HCT116 (cell line): ENCODE results near the gene POLE3. TPM values are rescaled to one million over a fixed set of nuclear protein-coding genes. Genes with fewer than 3 reads are reported as not detected.

Experiments
- ATAC-seq: fragments of 200-7000 bp; cut with Tn5 transposase; 2 replicates; pipeline ENCODE4 v1.9.1; 2020; ENCODE audit warnings: mild to moderate bottlenecking, moderate library complexity
- BruUV-seq: library from RNA; stranded (reverse); fragments of 400-500 nt; replicated peaks from 2 replicates; lab custom pipeline; 2021; lab: Mats Ljungman, UMichigan
- CTCF ChIA-PET: fragments of 300-600 bp; sonication (Branson Sonifier 250); formaldehyde crosslinking; loops from one replicate; lab custom pipeline; 2021; ENCODE audit warnings: antibody characterized with exemption; lab: Charles Lee
- POLR2A ChIA-PET: fragments of 300-600, 350-600 bp; sonication (Branson Sonifier 250); formaldehyde crosslinking; loops from one replicate; lab custom pipeline; 2021; ENCODE audit warnings: antibody characterized with exemption; lab: Charles Lee
- RAD21 ChIA-PET, 2 experiments: fragments of 300-600 bp; sonication (Branson Sonifier 250); formaldehyde crosslinking; loops; one replicate each; lab custom pipeline; 2023; ENCODE audit warnings: low total read pairs in 2 of 2; ENCODE audit not compliant: uncharacterized antibody in 2 of 2, unreplicated experiment in 2 of 2, low non-redundant PET in 1 of 2; lab: Charles Lee
- DNase-seq: peaks from one replicate; pipeline ENCODE4 v3.0.0-alpha.2; 2010; ENCODE audit warnings: low read depth, low spot score
- H2AFZ ChIP-seq: fragments of 200-600 bp; shearing (Covaris generic), sonication (generic); 2 replicates; pipeline ENCODE4 v1.6.1; 2017; ENCODE audit warnings: low read depth, mixed run types, mixed read lengths, antibody characterized with exemption, low read length; ENCODE audit not compliant: poor library complexity, severe bottlenecking
- H3K27ac ChIP-seq: 2 replicates; pipeline ENCODE4 v1.5.1; 2012; ENCODE audit warnings: low read depth, low read length
- H3K27me3 ChIP-seq: fragments of 200-600 bp; sonication (generic); 2 replicates; pipeline ENCODE4 v1.6.1; 2016; ENCODE audit warnings: mixed run types, low read length, mixed read lengths; ENCODE audit not compliant: insufficient read depth
- H3K36me3 ChIP-seq, 2 experiments: fragments of 200-500 bp in 1 of 2; fragments of 200-600 bp in 1 of 2; sonication (Bioruptor generic) in 1 of 2; sonication (generic) in 1 of 2; 2 replicates each; pipeline versions ENCODE4 v1.5.1 to v1.6.1; 2014 to 2016; ENCODE audit warnings: low read length in 2 of 2, inconsistent platforms in 1 of 2, mixed read lengths in 1 of 2, mixed run types in 1 of 2; ENCODE audit not compliant: insufficient read depth in 2 of 2, control insufficient read depth in 1 of 2
- H3K4me1 ChIP-seq, 2 experiments: fragments of 200-600 bp in 1 of 2; sonication (generic) in 1 of 2; 2 replicates each; pipeline versions ENCODE4 v1.5.1 to v1.6.1; 2012 to 2017; ENCODE audit warnings: low read length in 2 of 2, inconsistent platforms in 1 of 2, mild to moderate bottlenecking in 1 of 2, mixed read lengths in 1 of 2, mixed run types in 1 of 2, moderate library complexity in 1 of 2; ENCODE audit not compliant: insufficient read depth in 2 of 2, control insufficient read depth in 1 of 2
- H3K4me2 ChIP-seq: fragments of 200-600 bp; sonication (generic); 2 replicates; pipeline ENCODE4 v1.6.1; 2017; ENCODE audit warnings: mixed run types, low read length, mixed read lengths
- H3K4me3 ChIP-seq, 2 experiments: fragments of 200-600 bp in 1 of 2; sonication (generic) in 1 of 2; replicated peaks in 1 of 2; 2 replicates each; pipeline ENCODE4 v1.5.1; 2011 to 2016; ENCODE audit warnings: low read length in 2 of 2, control low read depth in 1 of 2, low read depth in 1 of 2, mild to moderate bottlenecking in 1 of 2, mixed read lengths in 1 of 2, mixed run types in 1 of 2
- H3K79me2 ChIP-seq: fragments of 200-600 bp; sonication (generic); 2 replicates; pipeline ENCODE4 v1.6.1; 2017; ENCODE audit warnings: mild to moderate bottlenecking, mixed run types, low read length, moderate library complexity, mixed read lengths; ENCODE audit not compliant: insufficient read depth
- H3K9ac ChIP-seq: fragments of 200-600 bp; sonication (generic); 2 replicates; pipeline ENCODE4 v1.6.1; 2016; ENCODE audit warnings: low read length, mixed read lengths
- H3K9me2 ChIP-seq: fragments of 200-600 bp; sonication (generic), shearing (Covaris generic); 2 replicates; pipeline ENCODE4 v1.6.1; 2017; ENCODE audit warnings: mixed run types, mild to moderate bottlenecking, moderate library complexity; ENCODE audit not compliant: insufficient read depth
- H3K9me3 ChIP-seq, 2 experiments: fragments of 200-500 bp in 1 of 2; fragments of 200-600 bp in 1 of 2; sonication (Bioruptor generic) in 1 of 2; sonication (generic) in 1 of 2; 2 replicates each; pipeline ENCODE4 v1.6.1; 2014 to 2017; ENCODE audit warnings: low read length in 2 of 2, mixed read lengths in 2 of 2, inconsistent platforms in 1 of 2, low read depth in 1 of 2, mild to moderate bottlenecking in 1 of 2, mixed run types in 1 of 2, moderate library complexity in 1 of 2; ENCODE audit not compliant: control insufficient read depth in 1 of 2, insufficient read depth in 1 of 2
- H4K20me1 ChIP-seq: fragments of 200-600 bp; sonication (generic), shearing (Covaris generic); 2 replicates; pipeline ENCODE4 v1.6.1; 2017; ENCODE audit warnings: mixed run types, mild to moderate bottlenecking, moderate library complexity; ENCODE audit not compliant: insufficient read depth
- EGR1 ChIP-seq: IDR thresholded peaks from 2 replicates; pipeline ENCODE4 v1.6.1; 2012; ENCODE audit warnings: low read depth
- EZH2 ChIP-seq: fragments of 200-600 bp; sonication (generic); IDR thresholded peaks from 2 replicates; pipeline ENCODE4 v1.6.1; 2017; ENCODE audit warnings: antibody characterized with exemption, mixed run types
- REST ChIP-seq: IDR thresholded peaks from 2 replicates; pipeline ENCODE4 v1.6.1; 2012; ENCODE audit warnings: low read depth
- ZFX ChIP-seq: fragments of 450-650 bp; IDR thresholded peaks from 2 replicates; pipeline ENCODE4 v1.6.1; 2017
- intact Hi-C: fragments of 100-400 bp; cut with micrococcal nuclease; formaldehyde crosslinking; loops from 2 replicates; pipeline ENCODE4 v1.10.0; 2022
- total RNA-seq: library from RNA; stranded (reverse); gene quantifications from one replicate; pipeline ENCODE4 v1.2.1, GENCODE V29; 2021; ENCODE audit not compliant: unreplicated experiment
- TF ChIP-seq, protein P1 (sequence below): IDR thresholded peaks from 2 replicates; pipeline ENCODE4 v1.6.1; 2011; ENCODE audit warnings: mild to moderate bottlenecking, low read length, moderate library complexity; ENCODE audit not compliant: insufficient replicate concordance; ENCODE audit errors: extremely low read depth
- TF ChIP-seq, protein P2 (sequence below): IDR thresholded peaks from 2 replicates; pipeline ENCODE4 v1.6.1; 2012

The POLE3 gene
- total RNA-seq, 1 experiment from 2014 or later = 65.1 TPM

GRCh38 chr9:113454914-113455761, 44.7 kb upstream of the POLE3 start (continued):
- TF ChIP-seq REST = no peak
- no peak for TF ChIP-seq EGR1

DNA sequence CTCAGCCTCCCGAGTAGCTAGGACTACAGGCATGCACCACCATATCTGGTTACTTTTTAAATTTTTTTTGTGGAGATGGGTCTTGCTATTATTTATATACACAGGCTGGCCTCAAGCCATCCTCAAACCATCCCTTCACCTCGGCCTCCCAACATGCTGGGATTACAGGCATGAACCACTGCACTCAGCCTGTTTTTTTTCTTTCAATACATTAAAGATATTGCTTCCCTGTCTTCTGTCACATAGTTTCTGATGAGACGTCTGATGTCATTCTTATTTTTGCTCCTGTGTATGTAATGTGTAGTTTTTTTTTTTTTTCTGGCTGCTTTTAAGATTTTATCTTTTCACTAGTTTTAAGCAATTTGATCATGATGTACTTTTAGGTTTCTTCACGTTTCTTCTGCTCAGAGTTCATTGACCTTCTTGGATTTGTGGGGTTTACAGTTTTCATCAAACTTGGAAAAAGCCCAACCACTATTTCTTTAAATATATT, 41.7 kb upstream of the POLE3 start:
- no peak for TF ChIP-seq EZH2
- TF ChIP-seq, protein P1, sequence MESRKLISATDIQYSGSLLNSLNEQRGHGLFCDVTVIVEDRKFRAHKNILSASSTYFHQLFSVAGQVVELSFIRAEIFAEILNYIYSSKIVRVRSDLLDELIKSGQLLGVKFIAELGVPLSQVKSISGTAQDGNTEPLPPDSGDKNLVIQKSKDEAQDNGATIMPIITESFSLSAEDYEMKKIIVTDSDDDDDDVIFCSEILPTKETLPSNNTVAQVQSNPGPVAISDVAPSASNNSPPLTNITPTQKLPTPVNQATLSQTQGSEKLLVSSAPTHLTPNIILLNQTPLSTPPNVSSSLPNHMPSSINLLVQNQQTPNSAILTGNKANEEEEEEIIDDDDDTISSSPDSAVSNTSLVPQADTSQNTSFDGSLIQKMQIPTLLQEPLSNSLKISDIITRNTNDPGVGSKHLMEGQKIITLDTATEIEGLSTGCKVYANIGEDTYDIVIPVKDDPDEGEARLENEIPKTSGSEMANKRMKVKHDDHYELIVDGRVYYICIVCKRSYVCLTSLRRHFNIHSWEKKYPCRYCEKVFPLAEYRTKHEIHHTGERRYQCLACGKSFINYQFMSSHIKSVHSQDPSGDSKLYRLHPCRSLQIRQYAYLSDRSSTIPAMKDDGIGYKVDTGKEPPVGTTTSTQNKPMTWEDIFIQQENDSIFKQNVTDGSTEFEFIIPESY = no peak
- TF ChIP-seq, protein P2, sequence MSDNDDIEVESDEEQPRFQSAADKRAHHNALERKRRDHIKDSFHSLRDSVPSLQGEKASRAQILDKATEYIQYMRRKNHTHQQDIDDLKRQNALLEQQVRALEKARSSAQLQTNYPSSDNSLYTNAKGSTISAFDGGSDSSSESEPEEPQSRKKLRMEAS = no peak
- TF ChIP-seq ZFX = no peak
- Histone ChIP-seq H3K4me3 (no peak overlapping the region), H3K27me3 (no peaks in the 10 kb centered on the region), H3K27ac (no peak overlapping the region), H3K9me2 (no peaks in the 10 kb centered on the region), H3K4me1 (peaks cover 18 to 23% of the 10 kb centered on the region in 2 experiments), H4K20me1 (no peaks in the 10 kb centered on the region), H3K36me3 (no peaks in the 10 kb centered on the region), H3K9ac (no peak overlapping the region), H3K9me3 (no peaks in the 10 kb centered on the region), H3K79me2 (no peaks in the 10 kb centered on the region), H3K4me2 (no peak overlapping the region), H2AFZ (no peak overlapping the region)
- intact Hi-C loops = no loop called here
- BruUV-seq = no TSS peak
- CTCF ChIA-PET = interaction anchor here (1.5 kb wide), 1 partner anchor 203 kb away, joined by 6 read pairs; no protein-coding TSS in a partner anchor
- ATAC-seq (no peak), DNase-seq (no peak)
- RAD21 ChIA-PET = no interaction called here
- POLR2A ChIA-PET = no interaction called here
